Nephron (organoid): ENCODE measurements around the gene VASP.

Source experiments
- H3K27ac Mint-ChIP-seq, 3 experiments: 2 replicates each; pipeline ENCODE4 v1.8.0; 2020; ENCODE audit warnings: mixed read lengths in 3 of 3, mild to moderate bottlenecking in 2 of 3, moderate library complexity in 1 of 3
- H3K27me3 Mint-ChIP-seq: 2 replicates; pipeline ENCODE4 v1.8.0; 2021; ENCODE audit warnings: low read depth, mild to moderate bottlenecking, moderate library complexity, mixed read lengths
- H3K36me3 Mint-ChIP-seq: 2 replicates; pipeline ENCODE4 v1.8.0; 2020; ENCODE audit warnings: low read depth, mixed read lengths
- H3K4me1 Mint-ChIP-seq: 2 replicates; pipeline ENCODE4 v1.8.0; 2020; ENCODE audit warnings: mixed read lengths
- H3K4me3 Mint-ChIP-seq, 3 experiments: 2 replicates each; pipeline ENCODE4 v1.8.0; 2020; ENCODE audit warnings: mild to moderate bottlenecking in 3 of 3, mixed read lengths in 3 of 3, moderate library complexity in 2 of 3
- H3K9me3 Mint-ChIP-seq: 2 replicates; pipeline ENCODE4 v1.8.0; 2020; ENCODE audit warnings: mixed read lengths
- CTCF ChIP-seq, 3 experiments: fragments of 200-600 bp; sonication (generic); IDR thresholded peaks; one replicate each; pipeline ENCODE4 v1.5.0; 2021; ENCODE audit warnings: antibody characterized with exemption in 3 of 3; ENCODE audit not compliant: unreplicated experiment in 3 of 3

The VASP gene

GRCh38 chr19:45492137-45492626 lies 15.1 kb upstream of the VASP start:
- peaks cover 24% of the 10 kb centered on the region for H3K27me3 Mint-ChIP-seq
- H3K27ac Mint-ChIP-seq = peak overlapping the region; percentile 62 to 98 (median 65)
- H3K4me1 Mint-ChIP-seq = peaks cover 22% of the 10 kb centered on the region
- H3K36me3 Mint-ChIP-seq = no peaks in the 10 kb centered on the region
- no peaks in the 10 kb centered on the region for H3K9me3 Mint-ChIP-seq
- TF ChIP-seq CTCF (IDR thresholded peaks at IDR 0.05; ENCODE audit: unreplicated experiment in 3 of 3) = no peak
- H3K4me3 Mint-ChIP-seq = peak overlapping the region; percentile 93 to 95 (median 94)

- Mint-ChIP-seq H3K27ac (peak overlapping the region; percentile 62 to 98 (median 93)), H3K4me3 (peak overlapping the region; percentile 93 to 95 (median 94)), H3K36me3 (no peaks in the 10 kb centered on the region), H3K27me3 (peaks cover 30% of the 10 kb centered on the region), H3K4me1 (peaks cover 26% of the 10 kb centered on the region), H3K9me3 (no peaks in the 10 kb centered on the region)
- TF ChIP-seq CTCF (IDR thresholded peaks at IDR 0.05; ENCODE audit: unreplicated experiment in 3 of 3) = no peak
Measured at GRCh38 chr19:45492627-45493470, 14.4 kb upstream of the VASP start.

GRCh38 chr19:45494261-45494916 lies 12.9 kb upstream of the VASP start:
- no peak for TF ChIP-seq CTCF (IDR thresholded peaks at IDR 0.05; ENCODE audit: unreplicated experiment in 3 of 3)
- peaks cover 34% of the 10 kb centered on the region for H3K4me1 Mint-ChIP-seq
- no peaks in the 10 kb centered on the region for H3K36me3 Mint-ChIP-seq
- H3K27ac Mint-ChIP-seq = peak overlapping the region in 1 of 3 experiments; percentile 48
- peak overlapping the region; percentile 77 to 94 (median 93) for H3K4me3 Mint-ChIP-seq
- peaks cover 44% of the 10 kb centered on the region for H3K27me3 Mint-ChIP-seq
- H3K9me3 Mint-ChIP-seq = no peaks in the 10 kb centered on the region

GRCh38 chr19:45495178-45495577 lies 12.1 kb upstream of the VASP start:
- Mint-ChIP-seq H3K9me3 (no peaks in the 10 kb centered on the region), H3K4me1 (peaks cover 37% of the 10 kb centered on the region), H3K27me3 (peaks cover 52% of the 10 kb centered on the region), H3K27ac (no peak overlapping the region), H3K4me3 (peak overlapping the region; percentile 80 to 84 (median 80)), H3K36me3 (no peaks in the 10 kb centered on the region)
- TF ChIP-seq CTCF (IDR thresholded peaks at IDR 0.05; ENCODE audit: unreplicated experiment in 3 of 3) = no peak

GRCh38 chr19:45496349-45496953 lies 10.8 kb upstream of the VASP start:
- Mint-ChIP-seq H3K4me1 (peaks cover 46% of the 10 kb centered on the region), H3K27me3 (peaks cover 64% of the 10 kb centered on the region), H3K27ac (no peak overlapping the region), H3K36me3 (no peaks in the 10 kb centered on the region), H3K9me3 (no peaks in the 10 kb centered on the region), H3K4me3 (peak overlapping the region; percentile 80 to 84 (median 80))
- no peak for TF ChIP-seq CTCF (IDR thresholded peaks at IDR 0.05; ENCODE audit: unreplicated experiment in 3 of 3)
